ENCODE data around the gene KPNA6.
"Not testable (repeated sequence)": the region's sequence is repeated elsewhere in the genome, so short reads cannot be mapped to it uniquely, and the experiment has no call there.

Gene KPNA6

DNA sequence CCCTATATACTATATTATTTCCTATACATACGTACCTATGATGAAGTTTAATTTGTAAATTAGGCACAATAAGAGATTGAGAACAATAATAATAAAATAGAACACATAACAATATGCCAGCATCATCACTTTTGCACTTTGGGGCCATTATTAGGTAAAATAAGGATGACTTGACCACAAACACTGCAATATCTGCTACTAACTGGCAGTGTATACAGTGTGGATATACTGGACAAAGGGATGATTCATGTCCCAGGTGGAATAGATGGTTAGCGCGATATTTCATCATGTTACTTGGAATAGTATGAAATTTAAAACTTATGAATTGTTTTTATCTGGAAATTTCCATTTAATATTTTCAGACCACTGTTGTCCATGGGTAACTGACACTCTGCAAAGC lies 36.2 kb downstream of the KPNA6 start:
- TF ChIP-seq, protein P1, sequence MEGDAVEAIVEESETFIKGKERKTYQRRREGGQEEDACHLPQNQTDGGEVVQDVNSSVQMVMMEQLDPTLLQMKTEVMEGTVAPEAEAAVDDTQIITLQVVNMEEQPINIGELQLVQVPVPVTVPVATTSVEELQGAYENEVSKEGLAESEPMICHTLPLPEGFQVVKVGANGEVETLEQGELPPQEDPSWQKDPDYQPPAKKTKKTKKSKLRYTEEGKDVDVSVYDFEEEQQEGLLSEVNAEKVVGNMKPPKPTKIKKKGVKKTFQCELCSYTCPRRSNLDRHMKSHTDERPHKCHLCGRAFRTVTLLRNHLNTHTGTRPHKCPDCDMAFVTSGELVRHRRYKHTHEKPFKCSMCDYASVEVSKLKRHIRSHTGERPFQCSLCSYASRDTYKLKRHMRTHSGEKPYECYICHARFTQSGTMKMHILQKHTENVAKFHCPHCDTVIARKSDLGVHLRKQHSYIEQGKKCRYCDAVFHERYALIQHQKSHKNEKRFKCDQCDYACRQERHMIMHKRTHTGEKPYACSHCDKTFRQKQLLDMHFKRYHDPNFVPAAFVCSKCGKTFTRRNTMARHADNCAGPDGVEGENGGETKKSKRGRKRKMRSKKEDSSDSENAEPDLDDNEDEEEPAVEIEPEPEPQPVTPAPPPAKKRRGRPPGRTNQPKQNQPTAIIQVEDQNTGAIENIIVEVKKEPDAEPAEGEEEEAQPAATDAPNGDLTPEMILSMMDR (IDR thresholded peaks at IDR 0.05; ENCODE audit: borderline replicate concordance, insufficient read depth, low read depth, low read length) = no peak
- no peak overlapping the region for H3K4me3 ChIP-seq (ENCODE audit: low read depth, low read length)

DNA sequence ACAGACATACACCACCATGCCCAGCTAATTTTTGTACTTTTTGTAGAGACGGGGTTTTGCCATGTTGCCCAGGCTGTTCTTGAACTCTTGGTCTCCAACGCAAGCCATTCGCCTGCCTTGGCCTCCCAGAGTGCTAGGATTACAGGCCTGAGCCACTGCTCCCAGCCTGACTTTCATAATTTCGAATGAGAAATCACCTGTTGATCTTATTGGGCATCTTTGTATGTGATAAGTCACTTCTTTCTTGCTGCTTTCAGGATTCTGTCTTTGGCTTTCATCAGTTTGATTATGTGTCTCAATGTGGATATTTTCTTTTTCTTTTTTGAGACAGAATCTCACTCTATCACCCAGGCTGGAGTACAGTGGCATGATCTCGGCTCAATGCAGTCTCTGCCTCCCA lies 39.9 kb downstream of the KPNA6 start:
- not testable (repeated sequence) for H3K4me3 ChIP-seq (ENCODE audit: low read depth, low read length)

DNA sequence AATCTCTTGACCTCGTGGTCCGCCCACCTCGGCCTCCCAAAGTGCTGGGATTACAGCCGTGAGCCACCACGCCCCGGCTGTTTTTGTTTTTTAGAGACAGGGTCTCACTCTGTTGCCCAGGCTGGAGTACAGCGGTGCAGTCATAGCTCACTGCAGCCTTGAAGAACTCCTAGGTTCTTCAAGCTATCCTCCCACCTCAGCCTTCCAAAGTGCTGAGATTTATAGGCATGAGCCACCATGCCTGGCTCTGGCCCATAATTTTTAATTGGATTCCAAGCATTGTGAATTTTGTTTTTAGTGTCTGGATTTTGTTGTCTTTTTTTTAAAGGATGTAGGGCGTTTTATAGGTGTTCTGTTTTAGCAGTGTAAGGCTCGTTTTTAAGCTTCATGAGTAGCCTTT lies 43.0 kb downstream of the KPNA6 start:
- H3K4me3 ChIP-seq (ENCODE audit: low read depth, low read length) = no peak overlapping the region
- TF ChIP-seq, protein P1 (IDR thresholded peaks at IDR 0.05; ENCODE audit: borderline replicate concordance, insufficient read depth, low read depth, low read length) = no peak

DNA sequence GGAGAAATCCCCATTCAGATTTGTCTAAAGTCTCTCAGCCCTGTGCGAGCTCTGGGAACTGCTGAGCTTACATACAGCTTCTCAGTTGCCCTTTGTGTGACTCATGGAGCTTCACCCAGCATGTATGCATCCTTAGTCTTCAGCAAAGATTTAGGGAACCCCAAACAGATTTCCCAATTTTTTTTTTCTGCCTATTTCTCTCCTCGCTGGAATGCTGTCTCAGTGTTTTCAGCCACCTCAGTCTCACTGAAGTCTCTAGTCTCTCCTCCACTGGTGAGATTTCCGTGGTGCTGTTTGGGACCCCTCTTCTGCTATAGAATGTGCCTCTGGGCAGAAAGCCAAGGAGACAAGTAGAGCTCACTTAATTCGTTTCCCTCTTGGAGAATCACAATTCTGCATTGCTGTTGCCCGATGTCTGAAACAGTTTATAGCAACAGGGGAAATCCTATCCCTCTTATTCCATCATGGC lies 43.5 kb downstream of the KPNA6 start:
- TF ChIP-seq, protein P1 (IDR thresholded peaks at IDR 0.05; ENCODE audit: borderline replicate concordance, insufficient read depth, low read depth, low read length) = no peak
- no peak overlapping the region for H3K4me3 ChIP-seq (ENCODE audit: low read depth, low read length)

DNA sequence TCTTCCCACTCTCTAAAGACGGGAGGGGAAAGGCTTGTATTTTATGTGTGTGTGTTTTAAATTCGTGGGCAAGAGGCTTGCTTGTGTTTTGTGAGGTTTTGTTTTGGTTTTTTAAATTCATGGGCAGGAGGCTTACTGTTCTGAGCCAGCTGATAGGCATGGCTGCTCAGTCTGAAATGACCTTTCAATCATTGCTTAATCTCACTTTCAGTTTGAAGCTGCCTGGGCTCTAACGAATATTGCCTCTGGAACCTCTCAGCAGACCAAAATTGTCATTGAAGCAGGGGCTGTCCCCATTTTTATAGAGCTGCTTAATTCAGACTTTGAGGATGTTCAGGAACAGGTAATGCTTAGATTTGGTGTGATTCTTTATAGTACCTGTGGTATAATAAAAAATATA lies 51.3 kb downstream of the KPNA6 start:
- no peak overlapping the region for H3K4me3 ChIP-seq (ENCODE audit: low read depth, low read length)
- TF ChIP-seq, protein P1 (IDR thresholded peaks at IDR 0.05; ENCODE audit: borderline replicate concordance, insufficient read depth, low read depth, low read length) = no peak

DNA sequence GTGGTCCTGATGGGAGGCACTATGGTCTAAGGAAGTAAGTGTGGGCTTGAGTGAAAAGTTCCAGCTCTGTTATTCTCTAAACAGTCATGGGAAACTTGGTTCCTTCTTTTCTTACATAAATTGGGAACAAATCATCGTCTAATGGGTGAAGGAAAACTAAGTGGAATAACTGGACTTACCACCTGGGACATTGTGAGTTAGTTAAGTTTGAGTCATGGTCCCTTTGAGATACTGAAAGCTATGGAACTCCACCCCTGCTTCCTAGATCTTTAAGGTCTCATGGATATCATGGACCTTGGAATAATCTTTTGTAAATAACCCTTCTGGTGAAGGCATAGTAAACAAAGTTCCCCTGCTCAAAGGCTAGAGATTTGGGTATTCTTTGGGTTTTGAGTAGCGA lies 55.5 kb downstream of the KPNA6 start:
- TF ChIP-seq, protein P1 (IDR thresholded peaks at IDR 0.05; ENCODE audit: borderline replicate concordance, insufficient read depth, low read depth, low read length) = no peak
- H3K4me3 ChIP-seq (ENCODE audit: low read depth, low read length) = no peak overlapping the region

DNA sequence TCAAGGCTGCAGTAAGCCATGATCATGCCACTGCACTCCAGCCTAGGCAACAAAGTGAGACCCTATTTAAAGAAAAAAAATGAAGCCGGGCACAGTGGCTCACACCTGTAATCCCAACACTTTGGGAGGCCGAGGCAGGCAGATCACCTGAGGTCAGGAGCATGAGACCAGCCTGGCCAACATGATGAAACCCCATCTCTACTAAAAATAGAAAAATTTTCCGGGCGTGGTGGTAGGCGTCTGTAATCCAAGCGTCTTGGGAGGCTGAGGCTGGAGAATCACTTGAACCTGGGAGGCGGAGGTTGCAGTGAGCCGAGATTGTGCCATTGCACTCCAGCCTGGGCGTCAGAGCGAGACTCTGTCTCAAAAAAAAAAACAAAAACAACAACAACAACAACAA lies 57.8 kb downstream of the KPNA6 start:
- not testable (repeated sequence) for H3K4me3 ChIP-seq (ENCODE audit: low read depth, low read length)

DNA sequence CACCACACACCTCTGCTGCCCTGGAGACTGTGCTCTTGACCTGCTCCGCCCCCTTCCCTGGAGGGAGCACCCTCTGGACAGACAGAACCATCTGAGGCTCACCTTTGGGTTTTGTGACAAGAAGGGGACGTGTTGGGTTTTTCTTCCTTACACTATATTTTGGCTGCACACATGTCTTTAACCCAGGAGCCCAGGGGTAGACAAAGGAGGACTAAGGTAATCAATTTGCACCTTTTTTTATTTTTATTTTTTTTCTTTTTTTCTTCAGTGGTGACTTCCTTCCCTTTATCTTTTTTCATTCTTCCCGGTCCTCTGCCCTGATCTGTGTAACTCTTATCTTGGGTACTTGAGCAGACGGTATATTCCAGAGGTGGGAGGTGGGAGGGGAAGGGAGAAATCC lies 63.1 kb downstream of the KPNA6 start:
- TF ChIP-seq, protein P1 (IDR thresholded peaks at IDR 0.05; ENCODE audit: borderline replicate concordance, insufficient read depth, low read depth, low read length) = no peak
- H3K4me3 ChIP-seq (ENCODE audit: low read depth, low read length) = no peak overlapping the region
